Lower leg skin (tissue), 4 donors: ENCODE results near the gene SEL1L2. TPM values are rescaled to one million over a fixed set of nuclear protein-coding genes. Genes with fewer than 3 reads are reported as not detected.

ENCODE experiments used
- DNase-seq, 2 donors: peaks; one replicate each; pipeline ENCODE4 v3.0.0-alpha.2; 2019; ENCODE audit warnings: low spot score in 2 of 2
- H3K4me3 ChIP-seq: fragments of 200-600 bp; sonication (generic); 2 replicates; pipeline ENCODE4 v1.5.1; 2017; ENCODE audit warnings: mild to moderate bottlenecking, low read depth; ENCODE audit not compliant: poor library complexity, severe bottlenecking
- POLR2A ChIP-seq, 2 donors: fragments of 450-650 bp; IDR thresholded peaks; one replicate each; pipeline ENCODE4 v1.6.1; 2016 to 2017; ENCODE audit warnings: antibody characterized with exemption in 2 of 2, mild to moderate bottlenecking in 1 of 2, moderate library complexity in 1 of 2
- WGBS, 2 donors: methylation state at CpG; one replicate each; pipeline ENCODE4 v1.1.5; 2018; 5-methylcytosine and 5-hydroxymethylcytosine counted together
- intact Hi-C: fragments of 100-400 bp; cut with DNase I; formaldehyde crosslinking; loops from one replicate; pipeline ENCODE4 v1.15.0; 2023; ENCODE audit warnings: low total_unique reads
- total RNA-seq, 4 donors: library from RNA; depleted of rRNA; stranded (reverse); fragments of >200 nt; gene quantifications; one replicate each; pipeline ENCODE4 v1.1.0, GENCODE V29; 2016
- TF ChIP-seq, protein P1 (sequence below), 3 donors: fragments of 450-650 bp; IDR thresholded peaks; one replicate each; pipeline ENCODE4 v1.5.1; 2016; ENCODE audit warnings: antibody characterized with exemption in 3 of 3, mild to moderate bottlenecking in 3 of 3, moderate library complexity in 2 of 3

Gene SEL1L2
- total RNA-seq, 4 donors from 2014 or later: not detected

DNA sequence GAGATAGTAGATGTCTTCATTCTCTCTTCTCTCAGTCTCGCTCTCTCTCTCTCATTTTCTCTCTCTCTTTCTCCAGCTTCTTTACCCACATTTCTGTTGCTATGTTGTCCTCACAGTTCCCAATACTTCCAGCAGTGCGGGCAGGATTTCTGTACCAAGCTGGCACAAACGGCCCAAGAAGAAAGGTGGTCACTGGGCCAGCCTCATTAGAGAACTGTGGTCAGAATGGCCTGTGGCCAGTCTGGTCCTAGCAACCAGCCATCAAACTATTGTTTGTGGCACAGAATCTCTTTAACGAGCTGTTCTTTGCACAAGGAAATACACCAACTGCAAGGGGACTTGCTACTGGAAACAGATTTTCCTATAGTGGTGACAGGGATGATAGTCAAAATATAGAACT is 81.3 kb downstream of the SEL1L2 start:
- 74 to 79% methylated on average over 4 of the region's 4 CpGs for WGBS, 2 donors
- DNase-seq: no peak
- no peak overlapping the region for H3K4me3 ChIP-seq
- no peak for TF ChIP-seq POLR2A (IDR thresholded peaks at IDR 0.05)
- TF ChIP-seq, protein P1, sequence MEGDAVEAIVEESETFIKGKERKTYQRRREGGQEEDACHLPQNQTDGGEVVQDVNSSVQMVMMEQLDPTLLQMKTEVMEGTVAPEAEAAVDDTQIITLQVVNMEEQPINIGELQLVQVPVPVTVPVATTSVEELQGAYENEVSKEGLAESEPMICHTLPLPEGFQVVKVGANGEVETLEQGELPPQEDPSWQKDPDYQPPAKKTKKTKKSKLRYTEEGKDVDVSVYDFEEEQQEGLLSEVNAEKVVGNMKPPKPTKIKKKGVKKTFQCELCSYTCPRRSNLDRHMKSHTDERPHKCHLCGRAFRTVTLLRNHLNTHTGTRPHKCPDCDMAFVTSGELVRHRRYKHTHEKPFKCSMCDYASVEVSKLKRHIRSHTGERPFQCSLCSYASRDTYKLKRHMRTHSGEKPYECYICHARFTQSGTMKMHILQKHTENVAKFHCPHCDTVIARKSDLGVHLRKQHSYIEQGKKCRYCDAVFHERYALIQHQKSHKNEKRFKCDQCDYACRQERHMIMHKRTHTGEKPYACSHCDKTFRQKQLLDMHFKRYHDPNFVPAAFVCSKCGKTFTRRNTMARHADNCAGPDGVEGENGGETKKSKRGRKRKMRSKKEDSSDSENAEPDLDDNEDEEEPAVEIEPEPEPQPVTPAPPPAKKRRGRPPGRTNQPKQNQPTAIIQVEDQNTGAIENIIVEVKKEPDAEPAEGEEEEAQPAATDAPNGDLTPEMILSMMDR (IDR thresholded peaks at IDR 0.05): no peak
- intact Hi-C loops: no loop called here

DNA sequence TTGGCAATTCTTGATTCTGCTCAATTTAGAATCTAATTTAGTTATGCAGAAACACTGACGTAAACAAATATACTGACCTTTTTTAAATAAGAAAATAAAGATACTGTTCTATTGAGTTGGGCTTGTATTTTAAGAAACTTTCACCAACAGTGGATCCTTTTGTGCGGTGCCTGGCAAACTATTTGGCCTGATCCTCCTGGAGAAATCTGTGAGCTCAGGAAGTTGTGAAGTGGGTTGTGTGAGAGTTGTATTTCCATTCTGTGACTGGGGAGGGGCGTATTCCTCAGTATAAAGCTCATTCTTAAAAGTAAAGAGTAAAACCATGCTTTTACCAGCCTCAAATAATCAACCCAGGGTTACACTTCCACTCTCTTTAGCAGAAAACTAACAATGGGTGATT is 85.6 kb downstream of the SEL1L2 start:
- TF ChIP-seq, protein P1 (IDR thresholded peaks at IDR 0.05): no peak
- 81% methylated on average over 3 of the region's 3 CpGs for WGBS, 2 donors
- intact Hi-C loops: no loop called here
- no peak for DNase-seq
- no peak overlapping the region for H3K4me3 ChIP-seq

DNA sequence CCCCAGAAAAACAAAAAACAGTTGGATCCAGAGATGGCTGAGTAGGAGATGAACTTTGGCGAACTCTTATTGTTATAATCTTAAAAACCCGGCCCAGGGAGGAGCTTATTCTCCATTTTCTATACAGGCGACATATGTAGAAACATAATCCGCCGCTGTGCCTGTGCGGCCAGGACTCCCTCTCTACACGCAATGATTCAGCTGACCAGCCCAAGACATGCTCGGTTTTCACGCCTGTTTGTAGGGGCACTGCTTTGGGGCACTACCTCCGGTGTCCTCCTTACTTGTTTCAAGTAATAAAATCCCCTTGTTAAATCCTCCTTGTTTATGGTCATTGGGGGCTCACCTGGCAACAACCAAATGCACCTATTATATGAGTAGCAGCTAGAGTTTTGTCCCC is 89.9 kb downstream of the SEL1L2 start:
- DNase-seq: no peak
- no peak for TF ChIP-seq POLR2A (IDR thresholded peaks at IDR 0.05)
- TF ChIP-seq, protein P1 (IDR thresholded peaks at IDR 0.05): no peak
- H3K4me3 ChIP-seq: no peak overlapping the region
- intact Hi-C loops: no loop called here
- 92 to 93% methylated on average over 10 of the region's 10 CpGs for WGBS, 2 donors

DNA sequence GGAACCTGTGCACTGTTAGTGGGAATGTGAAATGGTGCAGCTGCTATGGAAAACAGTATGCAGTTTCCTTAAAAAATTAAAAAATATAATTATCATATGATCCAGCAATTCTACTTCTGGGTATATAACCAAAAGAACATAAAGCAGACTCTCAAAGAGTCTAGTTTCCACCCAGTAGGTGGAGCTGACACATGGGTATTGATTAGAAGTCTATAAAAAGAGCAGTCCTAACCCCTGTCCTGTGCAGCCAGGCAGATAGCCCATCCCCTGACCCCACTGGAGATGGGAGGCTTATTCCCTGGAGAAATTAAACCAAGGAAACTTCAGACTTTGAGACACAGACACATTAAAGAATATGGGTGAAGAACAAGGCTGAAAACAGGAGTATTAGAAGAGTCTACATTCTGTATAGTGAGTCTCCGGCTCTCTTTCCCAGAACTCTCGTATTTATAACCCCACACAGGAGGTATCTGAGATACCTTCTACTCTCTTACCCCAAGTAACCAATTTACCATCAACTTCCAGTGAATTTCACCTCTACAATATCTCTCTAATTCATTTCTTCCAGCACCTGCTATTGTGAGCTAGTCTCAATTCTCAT is 92.3 kb downstream of the SEL1L2 start:
- no peak for DNase-seq
- intact Hi-C loops: no loop called here
- TF ChIP-seq, protein P1 (IDR thresholded peaks at IDR 0.05): no peak
- TF ChIP-seq POLR2A (IDR thresholded peaks at IDR 0.05): no peak
- 87 to 93% methylated on average over 2 of the region's 2 CpGs for WGBS, 2 donors
- no peak overlapping the region for H3K4me3 ChIP-seq

DNA sequence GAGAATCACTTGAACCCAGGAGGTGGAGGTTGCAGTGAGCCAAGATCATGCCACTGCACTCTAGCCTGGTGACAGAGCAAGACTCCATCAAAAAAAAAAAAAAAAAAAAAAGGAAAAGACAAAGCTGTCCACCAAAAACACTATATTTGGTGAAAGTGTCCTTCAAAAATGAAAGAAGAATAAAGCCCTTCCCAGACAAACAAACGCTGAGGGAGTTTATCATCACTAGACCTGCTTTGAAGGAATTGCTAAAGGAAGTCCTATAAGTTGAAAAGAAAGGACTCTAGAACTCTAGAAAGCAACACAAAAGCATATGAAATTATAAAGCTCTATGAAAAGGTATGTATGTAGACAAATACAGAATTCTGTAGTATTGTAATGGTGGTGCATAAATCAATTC is 98.8 kb downstream of the SEL1L2 start:
- no peak for TF ChIP-seq POLR2A (IDR thresholded peaks at IDR 0.05)
- TF ChIP-seq, protein P1 (IDR thresholded peaks at IDR 0.05): no peak
- DNase-seq: no peak
- H3K4me3 ChIP-seq: no peak overlapping the region
- 88 to 100% methylated on average over 1 of the region's 1 CpG for WGBS, 2 donors
- intact Hi-C loops: no loop called here

DNA sequence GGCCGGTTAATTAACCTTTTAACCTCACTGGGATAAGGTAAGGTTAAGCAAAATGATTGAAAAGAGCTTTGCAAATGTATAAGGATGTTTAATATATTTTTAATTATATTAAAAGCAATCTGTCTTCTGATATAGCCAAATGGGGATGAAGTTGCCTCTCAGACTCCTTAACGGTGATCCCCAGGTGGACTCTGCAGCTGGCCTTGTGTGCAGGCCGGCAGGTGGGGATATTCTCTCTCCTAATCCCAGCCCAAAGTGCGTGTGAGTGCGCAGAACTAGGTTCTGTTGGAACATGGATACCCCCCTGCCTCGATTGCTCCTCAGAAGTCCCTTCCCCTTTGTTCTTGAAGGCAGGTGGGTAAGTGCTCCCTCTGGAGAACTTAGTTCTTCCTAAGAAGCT is 105.6 kb downstream of the SEL1L2 start:
- no peak overlapping the region for H3K4me3 ChIP-seq
- WGBS, 2 donors: 87 to 94% methylated on average over 6 of the region's 6 CpGs
- intact Hi-C loops: no loop called here
- no peak for DNase-seq
- TF ChIP-seq POLR2A (IDR thresholded peaks at IDR 0.05): no peak
- TF ChIP-seq, protein P1 (IDR thresholded peaks at IDR 0.05): no peak
